IMR-90 (cell line): ENCODE measurements around the gene DYNLT2. TPM values are rescaled to one million over a fixed set of nuclear protein-coding genes. Genes with fewer than 3 reads are reported as not detected.

ENCODE experiments used
- ATAC-seq: fragments of 200-7000 bp; cut with Tn5 transposase; 2 replicates; pipeline ENCODE4 v1.9.1; 2020; ENCODE audit warnings: low read depth, mild to moderate bottlenecking, moderate library complexity
- BruUV-seq: library from RNA; stranded (reverse); fragments of 400-500 nt; replicated peaks from 2 replicates; lab custom pipeline; 2021; lab: Mats Ljungman, UMichigan
- CTCF ChIA-PET: fragments of 300-600 bp; formaldehyde crosslinking; extraction: SDS; loops from one replicate; lab custom pipeline; 2021; ENCODE audit warnings: antibody characterized with exemption; lab: Yijun Ruan, JAX
- POLR2A ChIA-PET: fragments of 300-600 bp; sonication (Branson Sonifier 250); formaldehyde crosslinking; loops from one replicate; lab custom pipeline; 2022; ENCODE audit warnings: antibody characterized with exemption; ENCODE audit not compliant: unreplicated experiment; lab: Charles Lee
- DNase-seq: peaks from one replicate; pipeline ENCODE4 v3.0.0; 2013
- H2AFZ ChIP-seq: replicated peaks from 2 replicates; pipeline ENCODE3; 2013; ENCODE audit warnings: low read length, mild to moderate bottlenecking; ENCODE audit not compliant: poor library complexity
- H2AK5ac ChIP-seq: 2 replicates; pipeline ENCODE4 v1.6.1; 2013; ENCODE audit warnings: low read depth, low read length, inconsistent platforms
- H2AK9ac ChIP-seq: replicated peaks from 2 replicates; pipeline ENCODE3; 2013; ENCODE audit warnings: mild to moderate bottlenecking, low read depth, low read length, moderate library complexity; ENCODE audit not compliant: poor library complexity
- H2BK120ac ChIP-seq: 2 replicates; pipeline ENCODE4 v1.6.1; 2013; ENCODE audit warnings: low read depth, low read length, inconsistent platforms
- H2BK15ac ChIP-seq: 3 replicates; pipeline ENCODE4 v1.6.1; 2013; ENCODE audit warnings: low read depth, low read length, inconsistent platforms
- H2BK20ac ChIP-seq: 2 replicates; pipeline ENCODE4 v1.6.1; 2013; ENCODE audit warnings: low read depth, mild to moderate bottlenecking, inconsistent platforms, low read length, moderate library complexity
- H2BK5ac ChIP-seq: 2 replicates; pipeline ENCODE4 v1.6.1; 2013; ENCODE audit warnings: mild to moderate bottlenecking, low read depth, low read length, inconsistent platforms; ENCODE audit not compliant: poor library complexity, severe bottlenecking
- H3K14ac ChIP-seq: replicated peaks from 2 replicates; pipeline ENCODE4 v1.6.1; 2013; ENCODE audit warnings: low read depth, low read length, inconsistent platforms
- H3K18ac ChIP-seq: 2 replicates; pipeline ENCODE4 v1.6.1; 2013; ENCODE audit warnings: low read depth, low read length, control low read depth
- H3K23ac ChIP-seq: 2 replicates; pipeline ENCODE4 v1.6.1; 2013; ENCODE audit warnings: low read depth, low read length, inconsistent platforms
- H3K27ac ChIP-seq: 2 replicates; pipeline ENCODE4 v1.5.1; 2013; ENCODE audit warnings: mild to moderate bottlenecking, control low read depth, low read length; ENCODE audit not compliant: insufficient read depth
- H3K27me3 ChIP-seq: 2 replicates; pipeline ENCODE4 v1.6.1; 2013; ENCODE audit warnings: low read length; ENCODE audit not compliant: control insufficient read depth, insufficient read depth
- H3K36me3 ChIP-seq: 2 replicates; pipeline ENCODE4 v1.6.1; 2013; ENCODE audit warnings: low read length, mixed read lengths; ENCODE audit not compliant: control insufficient read depth, insufficient read depth
- H3K4ac ChIP-seq: 2 replicates; pipeline ENCODE4 v1.6.1; 2013; ENCODE audit warnings: low read depth, low read length, inconsistent platforms
- H3K4me1 ChIP-seq: 2 replicates; pipeline ENCODE4 v1.6.1; 2013; ENCODE audit warnings: low read length, mixed read lengths; ENCODE audit not compliant: control insufficient read depth, insufficient read depth
- H3K4me2 ChIP-seq: 2 replicates; pipeline ENCODE4 v1.6.1; 2013; ENCODE audit warnings: low read depth, mild to moderate bottlenecking, control low read depth, low read length, moderate library complexity
- H3K4me3 ChIP-seq: 2 replicates; pipeline ENCODE4 v1.5.1; 2013; ENCODE audit warnings: low read depth, mild to moderate bottlenecking, control low read depth, low read length, moderate library complexity; ENCODE audit not compliant: insufficient read depth
- H3K56ac ChIP-seq: 2 replicates; pipeline ENCODE4 v1.6.1; 2013; ENCODE audit warnings: low read length, inconsistent platforms; ENCODE audit not compliant: insufficient read depth; ENCODE audit errors: extremely low read depth
- H3K79me1 ChIP-seq, 2 experiments: 2 replicates each; pipeline ENCODE4 v1.6.1; 2013; ENCODE audit warnings: low read length in 2 of 2, inconsistent platforms in 1 of 2, low read depth in 1 of 2
- H3K9ac ChIP-seq: 2 replicates; pipeline ENCODE4 v1.6.1; 2013; ENCODE audit warnings: low read depth, low read length, control low read depth
- H3K9me1 ChIP-seq: 2 replicates; pipeline ENCODE4 v1.6.1; 2013; ENCODE audit warnings: low read length, inconsistent platforms; ENCODE audit not compliant: insufficient read depth
- H3K9me3 ChIP-seq: 2 replicates; pipeline ENCODE4 v1.6.1; 2013; ENCODE audit warnings: low read length; ENCODE audit not compliant: control insufficient read depth, insufficient read depth
- H4K20me1 ChIP-seq: 2 replicates; pipeline ENCODE4 v1.6.1; 2013; ENCODE audit warnings: low read length, inconsistent platforms; ENCODE audit not compliant: insufficient read depth
- H4K5ac ChIP-seq: 2 replicates; pipeline ENCODE4 v1.6.1; 2013; ENCODE audit warnings: mild to moderate bottlenecking, low read depth, low read length, control low read depth
- H4K8ac ChIP-seq, 2 experiments: 2 replicates each; pipeline ENCODE4 v1.6.1; 2013; ENCODE audit warnings: low read depth in 2 of 2, low read length in 2 of 2, control low read depth in 1 of 2, inconsistent platforms in 1 of 2
- H4K91ac ChIP-seq: 2 replicates; pipeline ENCODE4 v1.6.1; 2013; ENCODE audit warnings: low read depth, low read length, inconsistent platforms; ENCODE audit not compliant: insufficient read depth
- BHLHE40 ChIP-seq: fragments of 150-350 bp; IDR thresholded peaks from 2 replicates; pipeline ENCODE4 v1.6.1; 2016; ENCODE audit warnings: mild to moderate bottlenecking, low read depth, low read length
- CHD1 ChIP-seq: IDR thresholded peaks from 2 replicates; pipeline ENCODE4 v1.6.1; 2012; ENCODE audit warnings: low read depth, low read length, improper control_type of control experiment
- CTCF ChIP-seq: conservative IDR thresholded peaks from 2 replicates; pipeline ENCODE4 v1.5.1; 2012; ENCODE audit warnings: mild to moderate bottlenecking, low read depth, low read length, improper control_type of control experiment
- ELK1 ChIP-seq: fragments of 150-350 bp; IDR thresholded peaks from 2 replicates; pipeline ENCODE4 v1.6.1; 2016; ENCODE audit warnings: low read depth, mild to moderate bottlenecking, low read length, moderate library complexity, borderline replicate concordance
- FOS ChIP-seq: fragments of 150-350 bp; IDR thresholded peaks from 2 replicates; pipeline ENCODE4 v1.6.1; 2016; ENCODE audit warnings: low read depth, low read length
- MAFK ChIP-seq: IDR thresholded peaks from 2 replicates; pipeline ENCODE4 v1.6.1; 2012; ENCODE audit warnings: low read depth, low read length, improper control_type of control experiment
- MAZ ChIP-seq: IDR thresholded peaks from 2 replicates; pipeline ENCODE4 v1.6.1; 2012; ENCODE audit warnings: low read depth, mild to moderate bottlenecking, low read length, improper control_type of control experiment, moderate library complexity, borderline replicate concordance
- MXI1 ChIP-seq: IDR thresholded peaks from 2 replicates; pipeline ENCODE4 v1.6.1; 2012; ENCODE audit warnings: low read depth, mild to moderate bottlenecking, low read length, moderate library complexity, borderline replicate concordance
- NFE2L2 ChIP-seq: fragments of 150-350 bp; IDR thresholded peaks from 2 replicates; pipeline ENCODE4 v1.6.1; 2016; ENCODE audit warnings: low read depth, mild to moderate bottlenecking, low read length
- POLR2A ChIP-seq: IDR thresholded peaks from 2 replicates; pipeline ENCODE4 v1.6.1; 2012; ENCODE audit warnings: mild to moderate bottlenecking, low read depth, low read length
- RCOR1 ChIP-seq: IDR thresholded peaks from 2 replicates; pipeline ENCODE4 v1.6.1; 2012; ENCODE audit warnings: mild to moderate bottlenecking, low read length, improper control_type of control experiment; ENCODE audit not compliant: insufficient replicate concordance
- RFX5 ChIP-seq: IDR thresholded peaks from 2 replicates; pipeline ENCODE4 v1.8.0; 2012; ENCODE audit warnings: low read depth, mild to moderate bottlenecking, low read length, moderate library complexity
- USF2 ChIP-seq: fragments of 150-350 bp; IDR thresholded peaks from 2 replicates; pipeline ENCODE4 v1.6.1; 2017; ENCODE audit warnings: mild to moderate bottlenecking, antibody characterized with exemption, low read length, low read depth
- WGBS, 2 experiments: methylation state at CpG; one replicate each; pipeline versions ENCODE4 v1.1.5 to v1.1.7; 2013; ENCODE audit warnings: missing lambda C conversion rate in 2 of 2; ENCODE audit not compliant: insufficient read length in 1 of 2; ENCODE audit errors: extremely low coverage in 2 of 2; 5-methylcytosine and 5-hydroxymethylcytosine counted together
- dilution Hi-C: fragments of 300-500 bp; cut with HindIII; formaldehyde crosslinking; loops from one replicate; pipeline ENCODE4 v1.14.3; 2018; ENCODE audit warnings: low sequenced_read_pairs; ENCODE audit not compliant: unreplicated experiment
- in situ Hi-C: fragments of 300-500 bp; cut with MboI; formaldehyde crosslinking; loops from 3 replicates; pipeline ENCODE4 v1.14.3; 2019; ENCODE audit warnings: low sequenced_read_pairs, inconsistent platforms, mixed read lengths
- intact Hi-C: fragments of 100-400 bp; cut with micrococcal nuclease; formaldehyde crosslinking; loops from 2 replicates; pipeline ENCODE4 v1.10.0; 2022
- polyA plus RNA-seq, 3 experiments: library from polyadenylated mRNA; depleted of rRNA; stranded (reverse); fragments of >200 nt; gene quantifications; 2 replicates each; pipeline ENCODE4 v1.2.3, GENCODE V29; 2012; ENCODE audit warnings: low replicate concordance in 1 of 3
- total RNA-seq: library from RNA; depleted of rRNA; stranded (reverse); fragments of >200 nt; gene quantifications from 2 replicates; pipeline ENCODE4 v1.2.3, GENCODE V29; 2012

DYNLT2 gene
- total and polyA plus RNA-seq, 2 of the 4 experiments (the other 2 are of a cell fraction) = 0.36 to 0.44 TPM

GRCh38 chr6:169787797-169788196 lies 36.4 kb upstream of the DYNLT2 start:
- Histone ChIP-seq H4K8ac (no peak overlapping the region), H3K4me3 (no peak overlapping the region), H3K79me1 (no peaks in the 10 kb centered on the region), H3K18ac (no peak overlapping the region), H3K14ac (no peak overlapping the region), H4K20me1 (no peaks in the 10 kb centered on the region), H3K4me1 (peaks cover 6% of the 10 kb centered on the region; the same call in 1 of the 2 replicates), H3K4me2 (no peak overlapping the region), H2BK15ac (no peak overlapping the region), H3K56ac (no peak overlapping the region), H2BK5ac (no peak overlapping the region), H3K36me3 (peaks cover 7% of the 10 kb centered on the region; the same call in 1 of the 2 replicates), H3K27me3 (no peaks in the 10 kb centered on the region; the same call in 1 of the 2 replicates), H4K91ac (no peak overlapping the region), H2BK20ac (no peak overlapping the region), H3K9me1 (peaks cover 4% of the 10 kb centered on the region; the same call in 1 of the 2 replicates), H3K23ac (no peak overlapping the region), H2BK120ac (no peak overlapping the region), H3K9me3 (no peaks in the 10 kb centered on the region), H3K4ac (no peak overlapping the region), H2AK5ac (no peak overlapping the region), H2AK9ac (no peak overlapping the region), H2AFZ (no peak overlapping the region), H4K5ac (no peak overlapping the region), H3K9ac (no peak overlapping the region), H3K27ac (no peak overlapping the region)
- dilution Hi-C loops = no loop called here
- 58% methylated on average over 2 of the region's 7 CpGs; no CpG with 5 or more reads in 1 of the 2 experiments for WGBS, 2 experiments
- in situ Hi-C loops = no loop called here
- intact Hi-C loops = no loop called here
- CTCF ChIA-PET = no interaction called here
- ATAC-seq (no peak), DNase-seq (no peak)
- POLR2A ChIA-PET = no interaction called here
- TF ChIP-seq BHLHE40 = no peak
- TF ChIP-seq CTCF = no peak
- no peak for TF ChIP-seq USF2
- TF ChIP-seq MAFK = no peak
- no peak for TF ChIP-seq CHD1
- TF ChIP-seq MAZ = no peak
- TF ChIP-seq ELK1 = no peak
- no peak for TF ChIP-seq MXI1
- no peak for TF ChIP-seq POLR2A
- no peak for TF ChIP-seq FOS
- no peak for TF ChIP-seq NFE2L2
- no peak for TF ChIP-seq RCOR1
- no peak for TF ChIP-seq RFX5
- no TSS peak for BruUV-seq
